Hindlimb muscle (tissue), 1 donor: ENCODE measurements around the gene IFNA2. TPM values are rescaled to one million over a fixed set of nuclear protein-coding genes. Genes with fewer than 3 reads are reported as not detected.
"Not testable (repeated sequence)": the region's sequence is repeated elsewhere in the genome, so short reads cannot be mapped to it uniquely, and the experiment has no call there.

ENCODE experiments used
- DNase-seq: peaks from one replicate; pipeline ENCODE4 v3.0.0-alpha.2; 2013
- polyA plus RNA-seq: library from polyadenylated mRNA; unstranded; fragments of 120-200 nt; gene quantifications from one replicate; pipeline ENCODE4 v1.2.1, GENCODE V29; 2013; ENCODE audit not compliant: insufficient read length

The IFNA2 gene
- polyA plus RNA-seq, 1 donor, result not detected

DNA sequence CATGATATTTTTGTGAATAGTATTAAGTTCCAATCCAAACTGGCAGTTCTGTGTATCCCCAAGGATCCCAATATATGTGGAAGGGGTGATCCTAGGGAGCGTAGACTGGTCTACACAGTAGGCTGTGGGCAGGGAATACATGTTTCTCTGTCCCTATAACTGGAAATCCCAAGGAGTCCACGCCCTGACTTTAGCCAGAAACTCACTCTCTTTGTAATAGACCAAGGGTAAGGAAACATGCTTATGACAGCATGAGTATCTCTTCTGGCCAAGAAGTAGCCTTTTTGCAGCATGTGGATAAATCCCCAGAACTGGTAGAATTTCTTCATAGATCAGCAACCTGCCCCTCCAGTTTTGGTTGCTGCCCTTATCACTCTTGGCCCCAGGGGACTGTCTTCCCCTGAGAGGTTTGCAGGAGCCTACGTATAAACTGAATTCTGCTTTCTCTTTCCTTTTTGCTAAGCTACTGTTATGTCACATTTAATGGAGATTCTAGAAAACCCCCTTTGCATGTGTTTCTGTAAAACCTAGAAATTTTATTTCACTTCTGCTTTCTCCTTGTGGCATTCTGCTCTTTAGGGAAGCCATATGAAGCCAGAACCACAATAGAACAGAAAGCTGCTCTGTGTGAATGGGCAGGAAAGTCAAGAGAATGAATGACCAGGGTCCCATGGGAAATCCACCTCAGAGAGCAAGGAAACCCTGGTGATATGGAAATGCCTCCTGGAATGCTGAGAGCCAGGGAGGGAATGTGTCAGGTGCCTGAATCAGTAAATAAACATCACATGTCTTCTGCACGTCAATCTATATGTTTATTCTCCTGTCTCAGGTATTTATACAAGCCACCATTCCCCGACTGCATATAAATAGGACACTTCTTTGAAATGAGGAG is 3.5 kb downstream of the IFNA2 start:
- DNase-seq, result no peak

DNA sequence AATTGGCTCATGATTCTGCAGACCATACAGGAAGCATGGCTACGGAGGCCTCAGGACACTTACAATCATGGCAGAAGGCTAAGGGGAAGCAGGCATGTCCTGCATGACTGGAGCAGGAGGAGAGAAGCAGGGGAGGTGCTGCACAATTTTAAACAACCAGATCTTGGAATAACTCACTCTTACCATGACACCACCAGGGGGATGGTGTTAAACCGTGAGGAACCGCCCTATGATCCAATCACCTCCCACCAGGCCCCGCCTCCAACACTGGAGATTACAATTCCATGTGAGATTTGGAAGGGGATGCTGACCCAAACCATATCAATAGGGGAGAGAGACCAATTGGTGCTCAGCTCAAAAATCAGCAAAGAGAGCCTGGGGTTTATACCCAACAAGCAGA is 13.7 kb downstream of the IFNA2 start:
- DNase-seq, result not testable (repeated sequence)

DNA sequence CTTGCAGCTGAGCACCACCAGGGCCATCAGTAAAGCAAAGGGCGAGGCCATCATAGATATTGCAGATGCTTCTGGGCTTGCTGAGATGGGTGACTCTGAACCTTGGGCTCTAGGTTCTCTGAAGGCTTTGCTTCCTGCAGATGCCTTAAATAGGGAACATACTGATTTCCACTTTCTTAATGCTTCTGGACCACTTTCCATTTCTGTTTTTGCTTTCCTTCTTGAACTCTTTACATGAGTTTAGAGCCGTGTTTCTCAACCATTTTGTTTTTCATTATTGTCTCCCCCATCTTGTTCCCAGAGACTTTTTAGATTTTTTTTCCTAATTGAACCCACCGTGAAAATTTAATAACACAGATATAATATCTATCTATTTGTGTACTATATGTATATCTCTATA is 17.2 kb downstream of the IFNA2 start, which contains the start of gene IFNA13:
IFNA13 (minus strand) TSS at position 101 of the 400 bp plus-strand sequence; CDS start at position 54, 47 bp downstream.
- no peak for DNase-seq

DNA sequence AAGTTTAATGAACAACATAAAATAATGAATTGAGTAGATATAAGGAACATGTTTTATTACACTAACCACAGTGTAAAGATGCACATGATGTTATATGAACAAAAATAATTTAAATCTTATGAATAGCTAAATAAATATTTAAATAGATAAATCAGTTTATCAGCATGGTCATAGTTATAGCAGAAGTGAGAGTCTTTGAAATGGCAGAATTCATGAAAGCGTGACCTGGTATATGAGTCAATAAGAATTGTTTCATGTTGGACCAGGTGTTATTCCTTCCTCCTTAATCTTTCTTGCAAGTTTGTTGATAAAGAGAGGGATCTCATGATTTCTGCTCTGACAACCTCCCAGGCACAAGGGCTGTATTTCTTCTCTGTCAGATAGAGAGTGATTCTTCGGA is 18.0 kb downstream of the IFNA2 start:
- DNase-seq, result not testable (repeated sequence)

DNA sequence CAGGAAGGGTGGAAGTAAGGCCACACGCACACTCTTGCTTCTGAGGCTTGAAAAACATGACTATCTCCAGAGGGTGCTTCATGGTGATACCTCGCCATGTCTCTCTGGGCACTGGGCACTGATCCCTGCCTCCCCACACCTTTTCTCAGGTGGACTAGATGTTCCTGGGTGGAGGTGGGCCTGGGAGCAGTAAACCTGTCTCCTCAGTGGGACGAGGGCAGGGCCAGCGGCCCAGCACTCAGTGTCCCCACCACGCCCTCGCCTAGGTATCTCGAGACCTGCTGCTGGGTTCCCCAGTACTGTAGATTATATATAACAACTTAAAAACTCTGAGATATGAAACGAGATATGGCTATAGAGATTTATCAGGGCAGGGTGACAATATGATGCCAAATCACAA is 22.9 kb downstream of the IFNA2 start:
- no peak for DNase-seq

DNA sequence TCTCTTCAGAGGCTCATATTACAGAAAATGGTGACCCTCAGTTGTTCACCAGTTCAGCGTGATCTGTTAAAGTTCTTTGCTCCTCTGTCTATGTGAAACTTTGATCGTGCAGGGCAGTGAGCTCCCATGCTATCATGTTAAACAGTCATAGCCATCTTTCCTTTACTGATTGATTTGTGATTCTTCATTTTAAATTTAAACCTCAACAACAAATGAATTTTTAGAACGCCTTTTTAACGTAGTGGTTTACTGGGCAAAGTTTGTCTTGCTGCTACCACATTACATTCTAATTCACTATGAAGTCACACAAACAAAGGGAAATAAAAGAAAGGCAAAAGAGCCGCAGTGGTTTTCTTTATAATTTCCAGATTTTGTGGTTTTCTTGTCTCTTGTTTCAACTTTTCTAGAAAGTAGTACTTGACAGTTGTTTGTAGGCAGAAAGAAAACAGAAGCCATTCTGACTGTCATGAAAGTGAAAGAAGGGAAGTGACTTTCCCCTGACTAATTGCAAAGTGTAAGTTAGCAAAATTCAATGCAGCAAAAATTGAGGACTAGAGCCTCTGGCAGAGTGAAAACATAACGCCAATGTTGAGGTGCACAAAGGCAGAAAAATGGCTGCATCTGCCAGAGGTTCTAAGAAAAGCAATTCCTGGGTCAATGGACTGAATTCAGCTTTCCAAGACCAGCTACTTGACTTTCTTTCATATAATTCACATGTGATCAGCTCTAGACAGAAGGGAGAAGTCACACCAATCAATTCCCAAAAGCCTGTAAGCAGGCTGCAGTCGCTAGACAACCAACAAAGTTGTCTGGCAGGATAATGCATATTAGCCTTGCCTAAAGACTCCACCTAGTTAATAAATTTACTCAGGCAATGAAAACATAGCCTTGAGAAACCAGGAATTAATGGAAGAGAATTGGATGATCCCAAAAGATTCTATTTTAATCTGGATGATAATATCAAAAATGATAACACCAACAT is 27.4 kb downstream of the IFNA2 start:
- no peak for DNase-seq

DNA sequence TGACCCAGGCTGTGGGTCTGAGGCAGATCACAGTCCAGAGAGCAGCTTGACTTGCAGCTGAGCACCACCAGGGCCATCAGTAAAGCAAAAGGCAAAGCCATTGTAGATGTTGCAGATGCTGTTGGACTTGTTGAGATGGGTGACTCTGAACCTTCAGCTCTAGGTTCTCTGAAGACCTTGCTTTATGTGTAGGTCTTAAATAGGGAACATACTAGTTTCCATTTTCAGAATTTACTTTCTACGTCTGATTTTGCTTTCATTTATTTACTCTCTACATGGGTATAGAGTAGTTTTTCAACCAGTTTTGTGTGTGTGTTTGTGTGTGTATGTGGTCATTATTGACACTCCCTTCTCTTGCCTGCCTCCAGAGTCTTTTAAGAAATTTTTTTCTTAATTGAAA is 34.4 kb downstream of the IFNA2 start, which contains the start of gene IFNA6:
IFNA6 (minus strand) TSS at position 101 of the 400 bp plus-strand sequence; CDS start at position 101, 0 bp downstream.
- DNase-seq, result no peak

DNA sequence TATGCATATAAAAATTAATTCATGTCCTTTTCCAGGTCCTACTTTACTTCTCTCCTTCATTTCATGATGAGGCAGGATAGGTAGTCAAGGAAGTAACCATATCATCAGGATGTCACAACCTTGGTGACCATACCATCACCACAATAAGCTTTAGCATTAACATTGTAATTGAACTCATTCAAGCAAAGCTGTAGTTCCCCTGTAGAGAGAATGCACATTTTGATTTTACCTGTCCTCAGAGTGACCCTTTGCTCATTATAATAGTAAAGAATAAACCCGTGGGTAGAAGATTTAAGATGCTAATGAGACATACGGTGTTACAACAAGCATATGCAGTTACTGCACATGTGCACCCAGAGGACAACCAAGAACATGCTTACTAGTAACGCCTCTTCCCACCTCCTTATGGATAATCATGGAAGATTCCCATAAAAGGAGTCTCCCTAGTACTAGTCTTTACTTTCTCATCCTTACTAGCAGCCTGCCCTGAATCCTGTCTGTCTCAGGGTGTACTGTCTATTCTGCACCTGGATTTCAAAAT is 36.7 kb downstream of the IFNA2 start:
- DNase-seq, result no peak

DNA sequence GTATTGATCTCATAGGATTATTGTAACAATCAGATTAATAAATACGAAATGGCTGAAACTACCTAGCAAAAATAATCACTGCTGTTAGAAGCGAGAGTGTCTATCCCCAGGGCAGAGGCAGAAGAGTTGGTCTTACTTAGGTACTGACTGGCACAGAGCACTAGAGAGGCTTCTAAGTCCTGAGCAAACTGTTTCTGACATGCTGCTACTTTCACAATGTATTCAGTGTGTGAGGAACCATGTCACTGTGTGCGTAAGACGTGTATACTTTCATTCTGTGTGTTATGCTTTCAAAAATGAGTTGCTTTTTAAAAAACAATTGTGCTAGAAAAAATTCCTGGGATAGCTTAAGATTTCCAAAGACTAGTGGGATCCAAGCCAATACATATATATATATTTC is 44.5 kb downstream of the IFNA2 start:
- no peak for DNase-seq

DNA sequence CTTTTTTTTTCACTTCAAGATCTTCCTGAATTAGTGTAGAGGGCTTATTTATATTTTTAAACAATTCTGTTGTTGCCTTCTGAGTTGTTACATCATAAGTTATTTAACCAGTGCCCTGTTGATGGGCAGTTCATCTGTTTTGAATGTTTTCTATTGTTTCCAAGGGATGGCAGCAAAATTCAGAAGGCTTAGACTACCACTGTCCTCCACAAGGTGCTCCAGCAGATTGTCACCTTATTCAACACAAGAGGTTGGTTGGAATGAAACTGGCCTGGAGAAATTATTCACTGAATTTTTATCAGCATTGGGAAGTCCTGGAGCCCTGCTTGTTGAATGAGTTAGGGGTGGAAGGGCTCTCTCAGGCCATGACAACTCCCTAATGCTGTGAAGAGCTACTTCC is 48.7 kb downstream of the IFNA2 start:
- no peak for DNase-seq

DNA sequence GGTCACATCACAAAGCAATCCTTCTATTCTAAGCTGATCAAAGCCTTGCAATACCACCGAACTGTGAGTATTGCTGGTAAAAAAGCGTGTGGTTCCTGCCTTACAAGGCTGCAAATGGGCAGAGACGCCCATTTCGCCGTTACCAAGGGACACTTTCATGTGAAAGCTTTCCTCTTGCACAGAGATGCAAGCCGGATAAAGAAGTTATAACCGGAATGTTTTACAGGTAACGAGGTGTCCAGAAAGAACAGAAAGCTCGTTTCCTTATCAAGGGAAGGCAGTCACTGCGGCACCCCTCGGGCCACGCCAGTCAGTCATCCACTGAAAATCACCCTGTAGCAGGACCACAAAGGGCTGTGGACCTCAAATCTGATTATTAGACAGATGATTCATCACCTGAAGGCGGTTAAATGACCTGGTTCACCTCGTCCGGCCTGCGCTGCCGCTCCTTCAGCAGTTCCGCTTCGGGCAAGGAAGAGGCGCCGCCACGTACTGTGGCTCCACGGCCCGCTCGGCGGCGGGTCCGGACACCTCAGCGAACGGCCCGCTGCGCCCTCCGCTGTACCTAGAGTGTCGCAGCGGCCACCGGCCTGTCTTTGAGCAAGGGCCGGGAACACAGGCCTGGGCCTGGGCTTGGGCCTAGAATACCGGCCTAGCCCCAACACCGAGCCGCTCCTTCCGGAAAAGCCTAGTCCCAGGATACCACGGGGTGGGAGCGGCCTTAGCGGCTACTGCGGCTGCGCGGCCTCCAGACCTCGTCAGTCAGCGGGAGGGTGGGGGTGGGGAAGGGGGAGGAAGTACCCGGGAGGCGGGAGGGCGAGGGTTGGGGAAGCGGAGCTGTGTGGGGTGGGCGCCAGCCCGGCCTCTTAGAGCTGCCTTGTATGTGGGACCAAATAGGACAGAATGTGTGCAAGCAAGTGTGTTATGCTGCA is 50.2 kb downstream of the IFNA2 start, which contains the start of gene KLHL9:
KLHL9 (minus strand) TSS at position 704 of the 932 bp plus-strand sequence; CDS start at position 159, 545 bp downstream.
- peak; percentile 95 for DNase-seq

Other genes with a start within 250 kb of the IFNA2 start
- gene IFNW1, start 243.6 kb downstream of the IFNA2 start, polyA plus RNA-seq, result not detected
- gene IFNA21, start 218.7 kb downstream of the IFNA2 start, polyA plus RNA-seq, result not detected
- not detected for gene IFNA4, start 197.8 kb downstream of the IFNA2 start, polyA plus RNA-seq
- not detected for gene IFNA7, start 183.2 kb downstream of the IFNA2 start, polyA plus RNA-seq
- not detected for gene IFNA10, start 178.3 kb downstream of the IFNA2 start, polyA plus RNA-seq
- gene IFNA16, start 168.1 kb downstream of the IFNA2 start, polyA plus RNA-seq, result not detected
- gene IFNA17, start 157.2 kb downstream of the IFNA2 start, polyA plus RNA-seq, result not detected
- gene IFNA14, start 145.4 kb downstream of the IFNA2 start, polyA plus RNA-seq, result not detected
- gene IFNA5, start 80.1 kb downstream of the IFNA2 start, polyA plus RNA-seq, result not detected
- gene KLHL9, start 50.0 kb downstream of the IFNA2 start, polyA plus RNA-seq, result 19.6 TPM
- not detected for gene IFNA6, start 34.5 kb downstream of the IFNA2 start, polyA plus RNA-seq
- not detected for gene IFNA13, start 17.3 kb downstream of the IFNA2 start, polyA plus RNA-seq
- gene IFNA8, start 23.7 kb upstream of the IFNA2 start, polyA plus RNA-seq, result not detected
- gene IFNA1, start 55.0 kb upstream of the IFNA2 start, polyA plus RNA-seq, result not detected
- gene IFNE, start 96.9 kb upstream of the IFNA2 start, polyA plus RNA-seq, result not detected